ENCODE measurements around the gene FGA. TPM values are rescaled to one million over a fixed set of nuclear protein-coding genes. Genes with fewer than 3 reads are reported as not detected.

Gene FGA
- total RNA-seq, 1 experiment from 2014 or later: not detected

- CTCF ChIA-PET: interaction anchor here (1.4 to 2.1 kb wide), 4 partner anchors 10 to 64 kb away, joined by 3 to 36 read pairs (median 8); partner anchors contain the start of gene PLRG1
- Histone ChIP-seq H3K9me3 (ENCODE audit: insufficient read depth, low read depth) (no peaks in the 10 kb centered on the region), H4K20me1 (ENCODE audit: insufficient read depth) (no peaks in the 10 kb centered on the region), H2AFZ (no peak overlapping the region), H3K36me3 (ENCODE audit: low read depth) (no peaks in the 10 kb centered on the region), H3K27ac (no peak overlapping the region), H3K9me2 (ENCODE audit: insufficient read depth) (no peaks in the 10 kb centered on the region), H3K4me3 (no peak overlapping the region), H3K4me1 (replicated peaks; ENCODE audit: insufficient read depth) (peaks cover 12% of the 10 kb centered on the region; the same call in 1 of the 2 replicates), H3K79me2 (ENCODE audit: low read depth) (no peaks in the 10 kb centered on the region), H3K4me2 (no peak overlapping the region), H3K27me3 (ENCODE audit: insufficient read depth, low read depth) (no peaks in the 10 kb centered on the region), H3F3A (ENCODE audit: insufficient read depth, low read depth) (no peaks in the 10 kb centered on the region)
- BruUV-seq (replicated peaks): no TSS peak
- no peak for DNase-seq
- no peak for TF ChIP-seq EZH2 (IDR thresholded peaks at IDR 0.05; ENCODE audit: low read depth)
- peak; percentile 71 for TF ChIP-seq CTCF (conservative IDR thresholded peaks at IDR 0.05)
- intact Hi-C loops (cut with micrococcal nuclease; ENCODE audit: unreplicated experiment): loop anchor here (1.0 to 10.0 kb wide), 5 partner anchors 59 to 815 kb away; partner anchors contain the start of genes MAP9 and SFRP2
- POLR2A ChIA-PET (ENCODE audit: unreplicated experiment): no interaction called here
Observed at GRCh38 chr4:154559494-154560418, 30.8 kb downstream of the FGA start.

GRCh38 chr4:154559141-154559493 lies 31.4 kb downstream of the FGA start:
- Histone ChIP-seq H3K4me3 (no peak overlapping the region), H3K4me2 (no peak overlapping the region), H3K79me2 (ENCODE audit: low read depth) (no peaks in the 10 kb centered on the region), H3K9me3 (ENCODE audit: insufficient read depth, low read depth) (no peaks in the 10 kb centered on the region), H3K36me3 (ENCODE audit: low read depth) (no peaks in the 10 kb centered on the region), H3K4me1 (replicated peaks; ENCODE audit: insufficient read depth) (peaks cover 12% of the 10 kb centered on the region; the same call in 1 of the 2 replicates), H3K27ac (no peak overlapping the region), H2AFZ (no peak overlapping the region), H3K27me3 (ENCODE audit: insufficient read depth, low read depth) (no peaks in the 10 kb centered on the region), H3K9me2 (ENCODE audit: insufficient read depth) (no peaks in the 10 kb centered on the region), H3F3A (ENCODE audit: insufficient read depth, low read depth) (no peaks in the 10 kb centered on the region), H4K20me1 (ENCODE audit: insufficient read depth) (no peaks in the 10 kb centered on the region)
- ChIA-PET POLR2A (ENCODE audit: unreplicated experiment) (no interaction called here), CTCF (interaction anchor here (1.4 to 2.1 kb wide), 4 partner anchors 9 to 65 kb away, joined by 3 to 36 read pairs (median 8); partner anchors contain the start of gene PLRG1)
- BruUV-seq (replicated peaks): no TSS peak
- TF ChIP-seq CTCF (conservative IDR thresholded peaks at IDR 0.05) (no peak), EZH2 (IDR thresholded peaks at IDR 0.05; ENCODE audit: low read depth) (no peak)
- no peak for DNase-seq
- intact Hi-C loops (cut with micrococcal nuclease; ENCODE audit: unreplicated experiment): loop anchor here (1.0 to 10.0 kb wide), 5 partner anchors 59 to 816 kb away; partner anchors contain the start of genes MAP9 and SFRP2

- no peaks in the 10 kb centered on the region for H3K9me3 ChIP-seq (ENCODE audit: insufficient read depth, low read depth)
- H3K4me1 ChIP-seq (replicated peaks; ENCODE audit: insufficient read depth): peaks cover 11% of the 10 kb centered on the region
- CTCF ChIA-PET: interaction anchor here (2.0 kb wide), 1 partner anchor 66 kb away, joined by 13 read pairs; no protein-coding TSS in a partner anchor
- H4K20me1 ChIP-seq (ENCODE audit: insufficient read depth): no peaks in the 10 kb centered on the region
- no peak overlapping the region for H2AFZ ChIP-seq
- H3F3A ChIP-seq (ENCODE audit: insufficient read depth, low read depth): no peaks in the 10 kb centered on the region
- H3K27me3 ChIP-seq (ENCODE audit: insufficient read depth, low read depth): no peaks in the 10 kb centered on the region
- peaks cover 19% of the 10 kb centered on the region for H3K79me2 ChIP-seq (ENCODE audit: low read depth)
- no peaks in the 10 kb centered on the region for H3K9me2 ChIP-seq (ENCODE audit: insufficient read depth)
- POLR2A ChIA-PET (ENCODE audit: unreplicated experiment): no interaction called here
- H3K4me3 ChIP-seq: no peak overlapping the region
- H3K4me2 ChIP-seq: no peak overlapping the region
- TF ChIP-seq CTCF (conservative IDR thresholded peaks at IDR 0.05) (peak; percentile 77), EZH2 (IDR thresholded peaks at IDR 0.05; ENCODE audit: low read depth) (no peak)
- no peak overlapping the region for H3K27ac ChIP-seq
- intact Hi-C loops (cut with micrococcal nuclease; ENCODE audit: unreplicated experiment): loop anchor here (1.0 to 10.0 kb wide), 6 partner anchors 66 to 823 kb away; partner anchors contain the start of genes MAP9 and SFRP2
- peak; percentile 68 to 75 for DNase-seq
- H3K36me3 ChIP-seq (ENCODE audit: low read depth): peaks cover 4% of the 10 kb centered on the region; the same call in 1 of the 2 replicates
- BruUV-seq (replicated peaks): no TSS peak
Observed at GRCh38 chr4:154551872-154552686, 38.5 kb downstream of the FGA start.
